Liver (tissue), 3 donors: ENCODE results near the gene GFPT2.

Experiments
- FOXA1 ChIP-seq: IDR thresholded peaks from 2 replicates; pipeline ENCODE4 v1.6.1; 2016; ENCODE audit warnings: antibody characterized with exemption
- GABPA ChIP-seq, 2 donors: IDR thresholded peaks in 1 of 2; conservative IDR thresholded peaks in 1 of 2; 2 replicates each; pipeline ENCODE4 v1.6.1; 2016; ENCODE audit warnings: antibody characterized with exemption in 2 of 2, mild to moderate bottlenecking in 1 of 2, moderate library complexity in 1 of 2
- HNF4G ChIP-seq: IDR thresholded peaks from 2 replicates; pipeline ENCODE4 v1.6.1; 2016; ENCODE audit warnings: antibody characterized with exemption
- JUND ChIP-seq, 2 donors: IDR thresholded peaks; 2 replicates each; pipeline ENCODE4 v1.6.1; 2016; ENCODE audit warnings: antibody characterized with exemption in 2 of 2
- RAD21 ChIP-seq, 2 donors: IDR thresholded peaks; 2 replicates each; pipeline ENCODE4 v1.6.1; 2016; ENCODE audit warnings: antibody characterized with exemption in 2 of 2, mild to moderate bottlenecking in 2 of 2
- SP1 ChIP-seq: IDR thresholded peaks from 2 replicates; pipeline ENCODE4 v1.6.1; 2018; ENCODE audit warnings: antibody characterized with exemption, mild to moderate bottlenecking
- TAF1 ChIP-seq: conservative IDR thresholded peaks from 2 replicates; pipeline ENCODE4 v1.6.1; 2016; ENCODE audit warnings: antibody characterized with exemption, mild to moderate bottlenecking
- YY1 ChIP-seq: IDR thresholded peaks from 2 replicates; pipeline ENCODE4 v1.6.1; 2016; ENCODE audit warnings: antibody characterized with exemption, mild to moderate bottlenecking
- TF ChIP-seq, protein P1 (sequence below): IDR thresholded peaks from 2 replicates; pipeline ENCODE4 v1.6.1; 2016; ENCODE audit warnings: antibody characterized with exemption
- TF ChIP-seq, protein P2 (sequence below): IDR thresholded peaks from 2 replicates; pipeline ENCODE4 v1.6.1; 2016; ENCODE audit warnings: antibody characterized with exemption
- TF ChIP-seq, protein P3 (sequence below): fragments of 150-350 bp; IDR thresholded peaks from 2 replicates; pipeline ENCODE4 v1.5.1; 2017; ENCODE audit warnings: improper control_type of control experiment, low read depth, low read length; ENCODE audit not compliant: missing input control
- TF ChIP-seq, protein P4 (sequence below): IDR thresholded peaks from 2 replicates; pipeline ENCODE4 v1.6.1; 2016; ENCODE audit warnings: antibody characterized with exemption
- donor health status: healthy.
- donor health status: healthy.

DNA sequence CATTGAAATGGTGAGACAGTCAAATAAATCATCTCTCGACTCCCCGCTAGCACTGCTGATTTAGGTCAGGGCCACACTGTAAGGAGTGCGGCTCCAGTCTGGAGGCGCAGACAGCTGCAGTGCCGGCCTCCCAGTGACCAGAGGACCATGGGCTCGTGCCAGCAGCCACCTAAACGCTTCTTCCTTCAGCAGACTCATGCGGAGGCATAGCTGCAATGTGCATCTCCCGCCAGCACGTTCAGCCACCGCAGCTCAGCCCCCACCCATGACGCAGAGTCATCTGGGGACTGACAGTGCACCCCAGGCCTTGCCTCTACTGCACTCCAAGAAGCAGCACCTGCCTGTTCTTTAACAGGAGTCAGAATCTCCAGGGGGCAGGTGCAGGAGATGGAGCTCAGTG is 47.7 kb downstream of the GFPT2 start:
- no peak for TF ChIP-seq SP1
- TF ChIP-seq, protein P1, sequence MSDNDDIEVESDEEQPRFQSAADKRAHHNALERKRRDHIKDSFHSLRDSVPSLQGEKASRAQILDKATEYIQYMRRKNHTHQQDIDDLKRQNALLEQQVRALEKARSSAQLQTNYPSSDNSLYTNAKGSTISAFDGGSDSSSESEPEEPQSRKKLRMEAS, result no peak
- TF ChIP-seq GABPA (IDR thresholded peaks at IDR 0.05 in 1 of 2, conservative IDR thresholded peaks at IDR 0.05 in 1 of 2), result no peak
- TF ChIP-seq, protein P2, sequence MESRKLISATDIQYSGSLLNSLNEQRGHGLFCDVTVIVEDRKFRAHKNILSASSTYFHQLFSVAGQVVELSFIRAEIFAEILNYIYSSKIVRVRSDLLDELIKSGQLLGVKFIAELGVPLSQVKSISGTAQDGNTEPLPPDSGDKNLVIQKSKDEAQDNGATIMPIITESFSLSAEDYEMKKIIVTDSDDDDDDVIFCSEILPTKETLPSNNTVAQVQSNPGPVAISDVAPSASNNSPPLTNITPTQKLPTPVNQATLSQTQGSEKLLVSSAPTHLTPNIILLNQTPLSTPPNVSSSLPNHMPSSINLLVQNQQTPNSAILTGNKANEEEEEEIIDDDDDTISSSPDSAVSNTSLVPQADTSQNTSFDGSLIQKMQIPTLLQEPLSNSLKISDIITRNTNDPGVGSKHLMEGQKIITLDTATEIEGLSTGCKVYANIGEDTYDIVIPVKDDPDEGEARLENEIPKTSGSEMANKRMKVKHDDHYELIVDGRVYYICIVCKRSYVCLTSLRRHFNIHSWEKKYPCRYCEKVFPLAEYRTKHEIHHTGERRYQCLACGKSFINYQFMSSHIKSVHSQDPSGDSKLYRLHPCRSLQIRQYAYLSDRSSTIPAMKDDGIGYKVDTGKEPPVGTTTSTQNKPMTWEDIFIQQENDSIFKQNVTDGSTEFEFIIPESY, result no peak
- TF ChIP-seq RAD21 (IDR thresholded peaks at IDR 0.05), result no peak
- TF ChIP-seq, protein P3, sequence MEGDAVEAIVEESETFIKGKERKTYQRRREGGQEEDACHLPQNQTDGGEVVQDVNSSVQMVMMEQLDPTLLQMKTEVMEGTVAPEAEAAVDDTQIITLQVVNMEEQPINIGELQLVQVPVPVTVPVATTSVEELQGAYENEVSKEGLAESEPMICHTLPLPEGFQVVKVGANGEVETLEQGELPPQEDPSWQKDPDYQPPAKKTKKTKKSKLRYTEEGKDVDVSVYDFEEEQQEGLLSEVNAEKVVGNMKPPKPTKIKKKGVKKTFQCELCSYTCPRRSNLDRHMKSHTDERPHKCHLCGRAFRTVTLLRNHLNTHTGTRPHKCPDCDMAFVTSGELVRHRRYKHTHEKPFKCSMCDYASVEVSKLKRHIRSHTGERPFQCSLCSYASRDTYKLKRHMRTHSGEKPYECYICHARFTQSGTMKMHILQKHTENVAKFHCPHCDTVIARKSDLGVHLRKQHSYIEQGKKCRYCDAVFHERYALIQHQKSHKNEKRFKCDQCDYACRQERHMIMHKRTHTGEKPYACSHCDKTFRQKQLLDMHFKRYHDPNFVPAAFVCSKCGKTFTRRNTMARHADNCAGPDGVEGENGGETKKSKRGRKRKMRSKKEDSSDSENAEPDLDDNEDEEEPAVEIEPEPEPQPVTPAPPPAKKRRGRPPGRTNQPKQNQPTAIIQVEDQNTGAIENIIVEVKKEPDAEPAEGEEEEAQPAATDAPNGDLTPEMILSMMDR, result no peak
- TF ChIP-seq, protein P4, sequence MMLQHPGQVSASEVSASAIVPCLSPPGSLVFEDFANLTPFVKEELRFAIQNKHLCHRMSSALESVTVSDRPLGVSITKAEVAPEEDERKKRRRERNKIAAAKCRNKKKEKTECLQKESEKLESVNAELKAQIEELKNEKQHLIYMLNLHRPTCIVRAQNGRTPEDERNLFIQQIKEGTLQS, result no peak
- TF ChIP-seq FOXA1, result no peak
- no peak for TF ChIP-seq YY1
- no peak for TF ChIP-seq HNF4G
- TF ChIP-seq TAF1, result no peak
- TF ChIP-seq JUND (IDR thresholded peaks at IDR 0.05), result no peak
